PC-9 (cell line): ENCODE measurements around the gene EML6. TPM values are rescaled to one million over a fixed set of nuclear protein-coding genes. Genes with fewer than 3 reads are reported as not detected.

Experiments used
- BruUV-seq: library from RNA; stranded (reverse); fragments of 400-500 nt; replicated peaks from 2 replicates; lab custom pipeline; 2021; lab: Mats Ljungman, UMichigan
- CTCF ChIA-PET: fragments of 300-600 bp; sonication (Branson Sonifier 250); formaldehyde crosslinking; loops from one replicate; lab custom pipeline; 2022; ENCODE audit warnings: antibody characterized with exemption; lab: Charles Lee
- POLR2A ChIA-PET: fragments of 300-600 bp; sonication (Branson Sonifier 250); formaldehyde crosslinking; loops from one replicate; lab custom pipeline; 2022; ENCODE audit warnings: antibody characterized with exemption; ENCODE audit not compliant: unreplicated experiment; lab: Charles Lee
- DNase-seq, 2 experiments: peaks; one replicate each; pipeline versions ENCODE4 v3.0.0 to v3.0.0-alpha.2; 2015 to 2022; ENCODE audit warnings: mixed read lengths in 1 of 2
- H2AFZ ChIP-seq: fragments of 200-600 bp; sonication (generic); 2 replicates; pipeline ENCODE4 v1.8.1; 2017; ENCODE audit warnings: antibody characterized with exemption
- H3F3A ChIP-seq: fragments of 200-600 bp; sonication (generic); 2 replicates; pipeline ENCODE4 v1.8.1; 2017; ENCODE audit warnings: antibody characterized with exemption, mild to moderate bottlenecking, low read depth; ENCODE audit not compliant: insufficient read depth
- H3K27ac ChIP-seq: fragments of 200-600 bp; sonication (generic); 2 replicates; pipeline ENCODE4 v1.6.1; 2016; ENCODE audit warnings: mixed run types
- H3K27me3 ChIP-seq: fragments of 200-600 bp; sonication (generic); 2 replicates; pipeline ENCODE4 v1.6.1; 2016; ENCODE audit warnings: low read depth, mixed run types; ENCODE audit not compliant: insufficient read depth
- H3K36me3 ChIP-seq: fragments of 200-600 bp; sonication (generic); 2 replicates; pipeline ENCODE4 v1.6.1; 2016; ENCODE audit warnings: low read depth, mixed run types
- H3K4me1 ChIP-seq: fragments of 200-600 bp; sonication (generic); replicated peaks from 2 replicates; pipeline ENCODE4 v1.6.1; 2016; ENCODE audit warnings: mixed run types; ENCODE audit not compliant: insufficient read depth
- H3K4me2 ChIP-seq: fragments of 200-600 bp; sonication (generic); 2 replicates; pipeline ENCODE4 v1.6.1; 2017; ENCODE audit warnings: mixed run types
- H3K4me3 ChIP-seq: fragments of 200-600 bp; sonication (generic); 2 replicates; pipeline ENCODE4 v1.6.1; 2016; ENCODE audit warnings: mixed run types
- H3K79me2 ChIP-seq: fragments of 200-600 bp; sonication (generic); 2 replicates; pipeline ENCODE4 v1.6.1; 2017; ENCODE audit warnings: low read depth, mixed run types
- H3K9me2 ChIP-seq: fragments of 200-600 bp; sonication (generic); 2 replicates; pipeline ENCODE4 v1.8.1; 2017; ENCODE audit warnings: mild to moderate bottlenecking; ENCODE audit not compliant: insufficient read depth
- H3K9me3 ChIP-seq: fragments of 200-600 bp; sonication (generic); 2 replicates; pipeline ENCODE4 v1.8.1; 2016; ENCODE audit warnings: low read depth; ENCODE audit not compliant: insufficient read depth
- H4K20me1 ChIP-seq: fragments of 200-600 bp; sonication (generic); 2 replicates; pipeline ENCODE4 v1.8.1; 2017; ENCODE audit not compliant: insufficient read depth
- CTCF ChIP-seq: fragments of 200-600 bp; sonication (generic); conservative IDR thresholded peaks from 2 replicates; pipeline ENCODE4 v1.6.1; 2017; ENCODE audit warnings: mixed run types, antibody characterized with exemption, mild to moderate bottlenecking, moderate library complexity
- EZH2 ChIP-seq: fragments of 200-600 bp; sonication (generic); IDR thresholded peaks from 2 replicates; pipeline ENCODE4 v1.8.0; 2017; ENCODE audit warnings: antibody characterized with exemption, low read depth
- intact Hi-C: fragments of 100-400 bp; cut with micrococcal nuclease; formaldehyde crosslinking; loops from one replicate; pipeline ENCODE4 v1.10.0; 2022; ENCODE audit not compliant: unreplicated experiment
- total RNA-seq: library from RNA; stranded (reverse); gene quantifications from 2 replicates; pipeline ENCODE4 v1.2.3, GENCODE V29; 2021

EML6 gene
- total RNA-seq, 1 experiment from 2014 or later: 3.7 TPM

GRCh38 chr2:54712516-54712915 is 10.9 kb upstream of the EML6 start:
- no peaks in the 10 kb centered on the region for H3K36me3 ChIP-seq
- no peaks in the 10 kb centered on the region for H3K9me2 ChIP-seq
- no peaks in the 10 kb centered on the region for H3K27me3 ChIP-seq
- no peaks in the 10 kb centered on the region for H4K20me1 ChIP-seq
- H2AFZ ChIP-seq: no peak overlapping the region
- intact Hi-C loops: no loop called here
- H3K79me2 ChIP-seq: no peaks in the 10 kb centered on the region
- BruUV-seq: no TSS peak
- no peak for DNase-seq
- H3K27ac ChIP-seq: no peak overlapping the region
- no peaks in the 10 kb centered on the region for H3K9me3 ChIP-seq
- H3K4me3 ChIP-seq: no peak overlapping the region
- CTCF ChIA-PET: no interaction called here
- H3F3A ChIP-seq: no peaks in the 10 kb centered on the region
- no peaks in the 10 kb centered on the region for H3K4me1 ChIP-seq
- H3K4me2 ChIP-seq: no peak overlapping the region
- POLR2A ChIA-PET: no interaction called here
- TF ChIP-seq EZH2: no peak
- TF ChIP-seq CTCF: no peak

GRCh38 chr2:54714996-54715395 is 8.5 kb upstream of the EML6 start:
- no peak for TF ChIP-seq EZH2
- no peak for TF ChIP-seq CTCF
- Histone ChIP-seq H3K79me2 (no peaks in the 10 kb centered on the region), H3K4me2 (no peak overlapping the region), H4K20me1 (no peaks in the 10 kb centered on the region), H3K4me3 (no peak overlapping the region), H3K9me2 (no peaks in the 10 kb centered on the region), H3K4me1 (no peaks in the 10 kb centered on the region), H3F3A (no peaks in the 10 kb centered on the region; the same call in 1 of the 2 replicates), H3K9me3 (no peaks in the 10 kb centered on the region), H2AFZ (no peak overlapping the region), H3K36me3 (no peaks in the 10 kb centered on the region), H3K27ac (no peak overlapping the region), H3K27me3 (no peaks in the 10 kb centered on the region)
- no TSS peak for BruUV-seq
- POLR2A ChIA-PET: no interaction called here
- DNase-seq: no peak
- intact Hi-C loops: no loop called here
- CTCF ChIA-PET: no interaction called here

- H3K9me3 ChIP-seq: no peaks in the 10 kb centered on the region
- H3K4me1 ChIP-seq: no peaks in the 10 kb centered on the region
- ChIA-PET POLR2A (interaction anchor here (0.6 kb wide), 1 partner anchor 686 kb away, joined by 7 read pairs; no protein-coding TSS in a partner anchor), CTCF (interaction anchor here (0.7 kb wide), 1 partner anchor 744 kb away, joined by 3 read pairs; no protein-coding TSS in a partner anchor)
- DNase-seq: no peak
- H3K27me3 ChIP-seq: no peaks in the 10 kb centered on the region
- intact Hi-C loops: no loop called here
- H4K20me1 ChIP-seq: no peaks in the 10 kb centered on the region
- no peaks in the 10 kb centered on the region for H3K79me2 ChIP-seq
- no peaks in the 10 kb centered on the region; the same call in 1 of the 2 replicates for H3F3A ChIP-seq
- no peak overlapping the region for H3K27ac ChIP-seq
- no peak overlapping the region for H3K4me2 ChIP-seq
- H3K36me3 ChIP-seq: no peaks in the 10 kb centered on the region
- H3K4me3 ChIP-seq: no peak overlapping the region
- no peak overlapping the region for H2AFZ ChIP-seq
- no TSS peak for BruUV-seq
- no peaks in the 10 kb centered on the region for H3K9me2 ChIP-seq
- no peak for TF ChIP-seq CTCF
- no peak for TF ChIP-seq EZH2
Measured at GRCh38 chr2:54716375-54716774, 7.1 kb upstream of the EML6 start.
